ENCODE measurements around the gene CRTAC1.

GRCh38 chr10:98006266-98006665 is 24.2 kb downstream of the CRTAC1 start:
- TF ChIP-seq CTCF (IDR thresholded peaks at IDR 0.05 in 2 of 3, conservative IDR thresholded peaks at IDR 0.05 in 1 of 3; ENCODE audit: borderline replicate concordance in 1 of 3, insufficient read depth in 1 of 3, low read depth in 2 of 3, low read length in 2 of 3) = no peak
- TF ChIP-seq JUND (IDR thresholded peaks at IDR 0.05) = no peak
- TF ChIP-seq POLR2A (IDR thresholded peaks at IDR 0.05; ENCODE audit: borderline replicate concordance, extremely low read depth, insufficient read depth, insufficient read length) = no peak
- no peak for TF ChIP-seq YY1 (IDR thresholded peaks at IDR 0.05; ENCODE audit: extremely low read depth, insufficient replicate concordance, low read depth, low read length)
- TF ChIP-seq EZH2 (IDR thresholded peaks at IDR 0.05) = no peak
- no peak for TF ChIP-seq ZNF274 (IDR thresholded peaks at IDR 0.05; ENCODE audit: low read depth, low read length)
- TF ChIP-seq MAX (IDR thresholded peaks at IDR 0.05) = no peak
- TF ChIP-seq SP1 (IDR thresholded peaks at IDR 0.05; ENCODE audit: low read depth) = no peak
- TF ChIP-seq EZH2phosphoT487 (IDR thresholded peaks at IDR 0.05; ENCODE audit: borderline replicate concordance) = no peak
- no peak for TF ChIP-seq RAD21 (IDR thresholded peaks at IDR 0.05; ENCODE audit: low read depth)

Measured in HCT116 (cell line).